NCI-H2107 (cell line): ENCODE data around the gene PPP2R5C.
"Not testable (repeated sequence)": the region's sequence is repeated elsewhere in the genome, so short reads cannot be mapped to it uniquely, and the experiment has no call there.

Experiments
- DNase-seq: peaks from one replicate; lab custom pipeline; 2025; lab: John Stamatoyannopoulos, UW

PPP2R5C gene

DNA sequence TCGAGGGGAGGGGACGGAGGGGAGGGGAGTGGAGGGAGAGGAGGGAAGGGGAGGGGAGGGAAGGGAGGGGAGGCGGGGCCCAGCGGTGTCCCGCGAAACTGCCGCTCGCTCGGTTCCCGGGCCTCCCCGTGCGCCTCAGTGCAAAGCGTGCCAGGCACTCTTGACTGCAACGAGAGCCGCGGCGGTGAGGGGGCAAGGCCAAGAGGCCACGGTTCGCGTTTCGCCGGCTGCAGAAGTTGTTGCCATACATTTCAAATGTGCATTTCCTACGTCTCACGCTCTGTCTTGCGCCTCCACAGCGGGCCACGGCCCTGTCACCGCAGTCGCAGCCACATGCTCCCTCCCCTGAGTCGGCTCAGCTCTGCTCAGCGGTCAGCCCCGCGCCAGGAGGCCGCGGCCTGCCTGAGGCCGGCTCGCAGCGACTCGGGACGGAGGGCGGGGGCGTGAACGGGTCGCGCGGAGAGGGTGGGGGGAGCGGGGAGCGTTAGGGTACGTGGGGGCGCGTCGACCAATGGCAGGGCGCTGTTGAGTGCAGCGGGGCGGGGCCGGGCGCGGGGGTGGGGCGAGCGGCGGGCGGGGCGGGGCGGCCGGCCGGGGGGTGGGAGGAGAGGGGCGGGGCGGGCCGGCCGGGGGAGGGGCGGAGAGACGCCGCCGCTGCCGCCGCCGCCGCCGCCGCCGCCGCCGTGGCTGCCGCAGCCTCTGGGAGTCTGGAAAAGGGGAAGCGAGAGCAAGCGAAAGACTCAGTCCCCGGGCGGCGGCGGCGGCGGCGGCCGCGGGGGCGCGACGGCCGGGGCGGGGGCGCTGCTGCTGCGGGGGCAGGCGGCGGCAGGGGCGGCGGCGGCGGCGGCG is at the start of gene PPP2R5C:
Gene PPP2R5C, plus strand, starts transcription at position 678 of the 849 bp plus-strand sequence. CDS start 185 bp downstream, outside the sequence.
- peak; percentile 88 for DNase-seq

DNA sequence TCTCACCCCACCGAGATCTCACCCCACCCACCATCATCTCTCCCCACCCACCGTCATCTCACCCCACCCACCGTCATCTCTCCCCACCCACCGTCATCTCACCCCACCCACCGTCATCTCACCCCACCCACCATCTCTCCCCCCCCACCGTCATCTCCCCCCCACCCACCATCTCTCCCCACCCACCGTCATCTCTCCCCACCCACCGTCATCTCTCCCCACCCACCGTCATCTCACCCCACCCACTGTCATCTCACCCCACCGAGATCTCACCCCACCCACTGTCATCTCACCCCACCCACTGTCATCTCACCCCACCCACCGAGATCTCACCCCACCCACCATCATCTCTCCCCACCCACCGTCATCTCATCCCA is 49.7 kb upstream of the PPP2R5C start:
- not testable (repeated sequence) for DNase-seq

DNA sequence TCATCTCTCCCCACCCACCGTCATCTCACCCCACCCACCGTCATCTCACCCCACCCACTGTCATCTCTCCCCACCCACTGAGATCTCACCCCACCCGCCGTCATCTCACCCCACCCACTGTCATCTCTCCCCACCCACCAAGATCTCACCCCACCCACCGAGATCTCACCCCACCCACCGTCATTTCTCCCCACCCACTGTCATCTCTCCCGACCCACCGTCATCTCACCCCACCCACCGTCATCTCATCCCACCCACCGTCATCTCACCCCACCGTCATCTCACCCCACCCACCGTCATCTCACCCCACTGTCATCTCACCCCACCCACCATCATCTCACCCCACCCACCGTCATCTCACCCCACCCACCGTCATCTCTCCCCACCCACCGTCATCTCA is 49.2 kb upstream of the PPP2R5C start:
- DNase-seq, result not testable (repeated sequence)

DNA sequence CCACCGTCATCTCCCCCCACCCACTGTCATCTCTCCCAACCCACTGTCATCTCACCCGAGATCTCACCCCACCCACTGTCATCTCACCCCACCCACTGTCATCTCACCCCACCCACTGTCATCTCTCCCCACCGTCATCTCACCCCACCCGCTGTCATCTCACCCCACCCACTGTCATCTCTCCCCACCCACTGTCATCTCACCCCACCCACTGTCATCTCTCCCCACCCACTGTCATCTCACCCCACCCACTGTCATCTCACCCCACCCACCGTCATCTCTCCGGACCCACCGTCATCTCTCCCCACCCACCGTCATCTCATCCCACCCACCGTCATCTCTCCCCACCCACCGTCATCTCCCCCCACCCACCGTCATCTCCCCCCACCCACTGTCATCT is 48.4 kb upstream of the PPP2R5C start:
- not testable (repeated sequence) for DNase-seq

DNA sequence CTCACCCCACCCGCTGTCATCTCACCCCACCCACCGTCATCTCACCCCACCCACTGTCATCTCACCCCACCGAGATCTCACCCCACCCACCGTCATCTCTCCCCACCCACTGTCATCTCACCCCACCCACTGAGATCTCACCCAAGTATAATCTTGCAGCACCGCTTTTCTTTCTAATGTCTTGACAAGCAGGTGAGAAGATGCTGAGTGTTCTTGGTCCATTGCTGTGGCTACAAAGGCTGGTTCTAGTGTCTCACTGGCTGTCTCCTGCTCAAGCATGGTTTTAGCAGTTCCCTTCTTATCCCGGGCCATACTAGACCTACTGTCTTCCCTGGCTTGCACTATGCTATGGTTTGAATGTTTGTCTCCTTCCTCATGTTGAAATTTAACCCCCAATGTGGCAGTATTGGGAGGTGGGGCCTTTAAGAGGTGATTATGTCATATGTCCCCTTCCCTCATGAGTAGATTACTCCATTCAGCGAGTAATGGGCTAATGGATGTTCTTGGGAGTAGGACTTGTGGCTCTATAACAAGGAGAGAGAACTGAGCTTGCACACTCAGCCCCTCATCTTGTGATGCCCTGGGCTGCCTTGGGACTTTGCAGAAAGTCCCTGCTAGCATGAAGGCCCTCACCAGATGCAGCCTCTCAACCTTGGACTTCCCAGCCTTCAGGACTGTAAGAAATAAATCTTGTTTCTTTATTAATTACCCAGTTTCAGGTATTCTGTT is 47.7 kb upstream of the PPP2R5C start:
- no peak for DNase-seq

DNA sequence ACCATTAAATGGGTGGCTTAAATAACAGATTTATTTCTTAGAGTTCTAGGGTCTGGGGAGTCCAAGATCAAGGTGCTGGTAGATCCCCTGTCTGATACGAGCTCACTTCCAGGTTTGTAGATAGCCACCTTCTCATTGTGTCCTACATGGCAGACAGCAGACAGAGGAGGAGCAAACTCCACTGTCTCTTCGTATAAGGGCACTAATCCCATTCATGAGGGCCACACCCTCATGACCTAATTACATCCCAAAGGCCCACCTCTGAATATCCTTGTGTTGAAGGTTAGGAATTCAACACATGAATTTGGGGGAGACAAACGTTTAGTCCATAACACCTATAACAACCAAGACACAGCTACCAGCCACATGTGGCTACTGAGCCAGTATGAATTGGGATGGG is 47.1 kb upstream of the PPP2R5C start:
- DNase-seq, result no peak

DNA sequence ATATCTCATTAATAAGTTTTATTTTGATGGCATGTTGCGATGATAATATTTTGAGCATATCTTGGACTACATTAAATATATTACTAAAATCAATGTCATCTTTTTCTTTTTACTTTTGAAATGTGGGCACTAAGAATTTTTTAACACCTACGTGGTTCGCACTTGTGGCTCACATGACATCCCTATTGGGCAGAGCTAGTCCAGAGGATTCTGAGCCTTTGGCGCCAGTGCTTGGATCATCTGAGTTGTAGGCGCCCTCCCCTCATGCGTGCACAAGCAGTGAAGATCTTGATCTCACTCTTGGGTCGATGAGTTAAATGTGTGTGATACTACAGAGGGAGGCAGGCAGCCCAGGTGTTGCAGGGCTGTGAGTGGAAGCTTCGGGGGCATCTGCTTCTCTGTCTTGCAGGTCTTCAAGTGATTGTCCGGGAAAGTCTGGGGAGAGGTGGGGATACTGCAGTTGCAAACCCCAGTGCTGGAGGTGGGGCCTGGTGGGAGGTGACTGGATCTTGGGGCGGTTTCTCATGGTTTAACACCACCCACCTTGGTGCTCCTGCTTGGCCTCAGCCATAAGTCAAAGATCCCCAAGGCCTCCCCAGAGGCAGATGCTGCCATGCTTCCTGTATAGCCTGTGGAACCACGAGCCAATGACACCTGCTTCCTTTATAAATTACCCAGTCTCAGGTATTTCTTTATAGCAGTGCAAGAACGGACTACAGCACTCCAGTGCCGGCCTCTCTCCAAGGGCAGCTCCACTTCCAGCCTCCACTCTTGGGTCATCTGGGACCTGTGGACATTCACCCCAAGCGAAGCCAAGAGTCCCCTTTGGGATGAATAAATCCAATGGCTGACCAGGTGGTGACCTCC is 46.1 kb upstream of the PPP2R5C start:
- DNase-seq, result no peak

DNA sequence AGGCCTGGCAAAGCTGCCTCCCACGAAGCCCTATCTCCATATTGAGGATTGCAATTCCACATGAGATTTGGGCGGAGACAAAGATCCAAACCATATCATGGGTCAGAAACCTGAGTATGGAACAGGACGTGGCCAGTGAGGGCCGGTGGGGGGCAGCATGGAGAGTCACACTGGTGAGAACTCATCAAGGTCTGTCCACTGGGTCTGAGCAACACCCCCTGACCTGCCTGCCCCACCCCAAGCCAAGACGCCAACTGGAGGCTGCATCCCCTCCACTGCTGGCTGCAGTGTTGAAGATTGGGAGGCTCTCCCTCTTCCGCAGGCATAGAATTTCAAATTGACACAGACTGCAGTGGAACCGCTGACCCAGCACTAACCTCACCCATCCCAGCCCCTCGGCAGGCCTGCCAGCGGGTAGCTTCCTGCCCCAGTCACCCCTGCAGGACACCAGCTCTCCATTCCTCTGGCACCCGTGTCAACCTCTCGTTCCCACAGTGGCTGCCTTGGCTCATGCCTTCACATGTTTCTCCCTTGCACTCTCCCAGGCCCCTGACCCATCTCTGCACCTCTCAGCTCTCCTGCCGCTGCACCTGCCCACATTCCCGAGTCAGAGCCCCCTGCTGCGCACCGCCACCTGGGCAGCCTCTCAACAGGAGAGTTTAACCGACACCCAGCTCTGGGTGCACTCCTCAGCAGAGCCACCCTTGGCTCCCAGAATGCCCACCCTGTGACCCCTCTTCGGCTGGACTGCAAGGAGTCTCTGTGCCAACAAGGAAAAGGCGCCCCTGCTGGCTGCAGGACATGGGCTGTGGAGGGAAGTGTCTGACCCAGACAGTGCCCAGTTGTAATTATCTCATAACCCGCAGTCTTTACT is 45.2 kb upstream of the PPP2R5C start:
- no peak for DNase-seq

DNA sequence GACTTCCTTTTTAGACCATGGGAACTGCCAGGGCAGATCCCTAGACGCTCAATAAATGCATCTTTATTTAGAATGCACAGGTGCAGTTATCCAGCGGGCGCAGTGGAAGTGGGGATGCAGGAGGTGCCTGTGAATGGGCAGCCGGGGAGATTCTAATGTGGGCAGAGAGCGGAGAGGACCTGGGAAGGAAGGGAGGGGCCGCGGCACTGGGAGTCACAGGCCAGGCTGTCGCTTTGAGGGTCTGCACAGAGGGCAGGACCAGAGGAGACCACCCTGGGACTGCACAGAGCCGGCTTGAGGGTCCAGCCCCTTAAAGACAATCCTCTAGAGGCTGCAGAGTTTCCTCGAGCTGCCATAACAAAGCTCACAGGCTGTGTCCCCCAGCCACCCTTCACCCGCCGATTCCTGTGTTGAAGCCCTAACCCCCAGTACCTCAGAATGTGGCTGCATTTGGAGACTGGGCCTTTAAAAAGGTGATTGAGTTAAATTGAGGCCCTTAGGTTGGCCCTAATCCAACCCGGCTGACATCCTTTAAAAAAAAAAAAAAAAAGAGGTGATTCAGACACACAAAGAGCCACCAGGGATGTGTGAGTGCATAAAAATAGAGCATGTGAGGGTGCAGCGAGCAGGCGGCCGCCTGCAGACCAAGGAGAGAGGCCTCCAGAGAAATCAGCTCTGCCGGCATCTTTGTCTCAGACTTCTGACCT is 44.4 kb upstream of the PPP2R5C start:
- DNase-seq, result no peak

DNA sequence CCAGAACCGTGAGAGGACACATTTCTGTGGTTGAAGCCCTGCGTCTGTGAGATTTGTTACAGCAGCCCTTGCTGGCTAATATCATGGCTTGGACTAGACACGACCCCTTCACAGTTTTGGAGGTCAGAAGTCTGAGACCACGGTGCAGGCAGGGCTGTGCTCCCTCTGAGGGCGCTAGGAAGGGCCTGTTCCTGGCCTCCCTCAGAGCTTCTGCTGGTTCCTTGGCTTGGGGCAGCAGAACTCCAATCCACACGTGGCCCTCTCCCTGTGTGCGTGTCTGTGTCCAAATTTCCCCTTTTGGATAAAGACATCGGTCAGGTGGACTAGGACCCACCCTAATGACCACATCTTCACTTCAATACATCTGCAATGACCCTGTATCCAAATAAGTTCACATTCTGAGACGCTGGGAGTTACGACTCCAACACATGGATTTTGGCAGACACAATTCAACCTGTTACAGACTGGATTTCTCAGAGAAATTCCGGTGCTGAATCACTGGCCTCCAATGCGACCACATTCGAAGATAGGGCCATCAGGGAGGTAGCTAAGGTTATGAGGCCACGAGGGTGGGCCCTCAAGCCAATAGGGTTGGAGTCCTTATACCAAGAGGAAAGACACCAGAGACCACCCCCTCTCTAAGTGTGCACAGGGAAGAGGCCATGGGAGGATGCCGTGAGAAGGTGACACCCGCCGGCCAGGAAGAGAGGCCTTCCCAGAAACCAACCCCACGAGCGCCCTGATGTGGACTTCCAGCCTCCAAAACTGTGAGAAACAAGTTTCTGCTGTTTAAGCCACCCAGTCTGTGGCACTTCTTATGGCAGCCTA is 43.6 kb upstream of the PPP2R5C start:
- DNase-seq, result no peak

DNA sequence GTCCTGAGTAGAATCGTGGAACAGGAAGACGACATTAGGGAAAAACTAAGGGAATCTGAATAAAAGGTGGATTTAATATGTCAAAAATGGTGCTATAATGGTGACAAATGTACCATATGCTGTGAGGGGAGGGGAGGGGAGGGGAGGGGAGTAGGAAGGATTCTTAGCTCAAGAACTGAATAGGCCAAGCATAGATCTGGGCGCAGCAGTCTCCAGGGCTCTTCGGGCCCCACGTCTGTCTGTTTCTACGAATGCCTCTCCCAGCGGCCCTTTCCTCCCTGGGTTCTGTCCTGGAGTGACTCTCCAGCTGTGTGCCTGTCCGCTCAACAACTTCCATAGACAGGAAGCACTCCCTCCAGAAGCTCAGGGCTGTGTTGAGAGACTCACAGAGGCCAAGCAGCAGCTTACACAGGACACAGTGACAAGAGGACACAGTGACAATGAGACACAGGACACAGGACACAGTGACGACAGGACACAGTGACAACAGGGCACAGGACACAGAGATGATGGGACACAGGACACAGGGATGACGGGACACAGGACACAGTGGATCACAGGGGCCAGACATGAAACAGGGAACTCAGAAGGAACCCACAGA is 42.4 kb upstream of the PPP2R5C start:
- DNase-seq, result no peak

DNA sequence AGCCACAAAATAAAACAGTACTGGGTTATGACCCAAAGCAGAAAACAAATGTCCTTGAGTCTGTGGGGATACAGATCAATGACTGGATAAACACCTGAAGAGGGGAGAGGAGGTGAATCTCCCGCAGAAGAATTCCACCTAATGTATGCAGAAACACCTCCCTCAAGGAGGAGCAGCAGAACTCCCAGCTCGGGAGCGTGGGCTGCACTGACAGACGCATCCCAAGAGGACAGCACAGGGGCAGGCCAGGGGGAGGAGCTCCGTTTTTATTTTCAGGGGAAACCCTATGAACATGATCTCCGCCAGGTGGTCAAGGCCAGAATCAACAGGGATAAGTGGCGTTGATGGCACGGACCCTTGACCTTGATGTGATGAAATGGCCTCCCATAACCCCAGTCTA is 41.8 kb upstream of the PPP2R5C start:
- DNase-seq, result no peak

DNA sequence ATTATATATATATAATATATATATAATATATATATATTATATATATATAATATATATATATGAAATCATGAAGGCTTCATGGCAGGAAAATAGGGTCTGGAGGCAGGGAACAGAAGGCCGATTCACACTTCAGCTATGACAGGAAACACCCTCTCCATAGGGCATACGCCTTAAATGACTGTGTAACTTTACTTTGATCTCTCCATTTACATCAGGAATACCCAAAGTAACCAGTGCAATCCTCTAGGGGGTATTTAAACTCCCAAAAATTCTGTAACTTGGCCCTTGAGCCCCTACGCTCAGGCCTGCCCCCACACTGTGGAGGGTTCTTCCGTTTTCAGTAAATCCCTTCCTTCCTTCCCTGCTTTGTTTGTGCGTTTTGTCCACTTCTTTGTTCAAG is 40.4 kb upstream of the PPP2R5C start:
- DNase-seq, result no peak

DNA sequence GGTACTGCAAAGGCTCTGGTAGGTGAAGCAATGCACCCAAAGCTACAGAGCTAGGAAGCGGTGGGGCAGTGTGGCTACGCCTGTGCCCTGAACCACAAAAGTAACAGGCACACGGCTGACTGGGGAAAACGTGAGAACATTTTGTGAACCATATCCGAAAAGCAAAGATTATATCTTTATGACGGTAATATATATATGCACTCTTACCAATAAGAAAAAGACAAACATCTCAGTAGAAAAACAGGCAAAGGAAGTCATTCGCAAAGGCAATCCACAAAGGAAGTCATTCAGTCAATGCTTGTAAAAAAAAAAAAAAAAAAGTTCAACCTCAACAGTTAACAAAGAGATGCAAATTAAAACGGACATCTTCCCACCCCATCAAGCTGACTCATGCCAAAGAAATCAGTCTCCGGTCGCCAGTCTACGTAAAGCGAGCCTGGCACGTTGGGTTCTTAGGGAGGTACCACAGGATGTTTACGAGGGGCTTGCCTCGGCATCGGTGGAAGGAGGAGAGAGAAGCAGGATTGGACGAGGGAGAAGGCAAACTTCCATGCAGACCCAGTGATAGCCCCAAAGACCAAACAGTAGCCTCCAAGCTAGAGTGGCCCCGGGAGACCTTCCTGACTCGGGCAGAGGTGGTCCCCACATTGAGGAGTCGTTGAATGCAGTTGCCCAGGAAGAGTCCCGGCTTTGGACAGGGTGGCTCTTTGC is 39.4 kb upstream of the PPP2R5C start:
- DNase-seq, result no peak

DNA sequence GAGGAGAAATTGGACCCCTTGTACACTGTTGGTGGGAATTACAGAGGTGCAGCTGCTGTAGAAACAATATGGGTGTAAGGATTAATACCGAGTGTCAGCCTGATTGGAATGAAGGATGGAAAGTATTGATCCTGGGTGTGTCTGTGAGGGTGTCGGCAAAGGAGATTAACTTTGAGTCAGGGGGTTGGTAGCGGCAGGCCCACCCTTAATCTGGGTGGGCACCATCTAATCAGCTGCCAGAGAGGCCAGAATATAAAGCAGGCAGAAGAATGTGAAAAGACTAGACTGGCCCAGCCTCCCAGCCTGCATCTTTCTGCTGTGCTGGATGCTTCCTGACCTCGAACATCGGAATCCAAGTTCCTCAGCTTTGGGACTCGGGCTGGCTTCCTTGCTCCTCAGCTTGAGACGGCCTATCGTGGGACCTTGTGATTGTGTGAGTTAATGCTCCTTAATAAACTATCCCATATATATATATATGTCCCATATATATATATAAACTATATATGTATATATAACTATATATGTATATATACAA is 38.4 kb upstream of the PPP2R5C start:
- DNase-seq, result no peak

DNA sequence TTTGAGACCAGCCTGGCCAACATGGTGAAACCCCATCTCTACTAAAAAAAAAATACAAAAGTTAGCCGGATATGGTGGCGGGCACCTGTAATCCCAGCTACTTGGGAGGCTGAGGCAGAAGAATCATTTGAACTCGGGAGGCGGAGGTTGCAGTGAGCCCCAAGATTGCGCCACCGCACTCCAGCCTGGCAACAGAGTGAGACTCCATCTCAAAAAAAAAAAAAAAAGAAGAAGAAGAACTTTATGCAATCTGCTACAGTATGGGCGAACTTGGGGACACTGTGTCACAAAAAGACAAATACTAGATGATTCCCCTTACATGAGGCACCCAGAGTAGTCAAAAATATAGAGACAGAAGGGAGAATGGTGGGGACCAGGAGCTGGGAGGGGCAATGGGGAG is 35.9 kb upstream of the PPP2R5C start:
- DNase-seq, result not testable (repeated sequence)

DNA sequence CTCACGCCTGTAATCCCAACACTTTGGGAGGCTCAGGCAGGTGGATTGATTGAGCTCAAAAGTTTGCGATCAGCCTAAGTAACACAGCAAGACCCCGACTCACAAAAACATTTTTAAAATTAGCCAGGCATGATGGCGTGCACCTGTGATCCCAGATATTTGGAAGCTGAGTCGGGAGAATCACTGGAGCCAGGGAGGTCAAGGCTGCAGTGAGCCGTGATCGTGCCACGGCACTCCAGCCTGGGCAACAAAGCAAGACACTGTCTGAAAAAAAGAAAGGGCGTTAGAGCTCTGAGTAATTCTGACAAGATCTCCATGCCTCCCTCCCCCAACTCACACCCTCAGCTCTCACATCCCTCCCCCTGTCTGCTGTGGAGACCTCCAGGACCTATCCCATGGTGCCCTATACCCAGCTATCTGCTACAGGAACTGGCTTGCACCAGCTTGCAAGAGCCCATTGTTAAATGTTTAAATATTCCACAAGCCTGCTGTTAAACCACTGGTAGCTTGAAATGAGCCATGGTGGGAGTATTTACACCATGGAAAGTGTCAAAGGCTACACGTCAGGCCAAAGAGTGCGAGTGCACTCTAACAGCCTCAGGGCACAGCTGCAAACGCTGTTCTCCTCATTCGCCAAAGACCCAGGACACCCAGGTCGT is 35.1 kb upstream of the PPP2R5C start:
- DNase-seq, result no peak

DNA sequence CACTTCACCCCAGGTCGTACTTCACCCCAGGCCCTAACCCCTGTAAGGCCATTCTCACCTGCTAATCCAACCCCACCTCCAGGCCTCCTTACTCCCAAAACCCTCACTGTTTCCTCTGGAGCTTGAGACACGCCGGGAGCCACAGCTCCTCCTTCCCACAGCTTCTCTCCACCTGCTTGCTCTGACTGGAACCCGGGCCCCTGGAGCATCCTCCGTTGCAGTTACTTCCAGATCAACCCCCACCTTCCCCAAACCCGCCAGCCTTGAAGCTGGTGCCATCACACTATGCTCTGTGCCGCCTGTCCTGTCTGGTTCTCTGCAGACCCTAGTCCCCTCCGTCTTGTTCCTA is 34.6 kb upstream of the PPP2R5C start:
- DNase-seq, result no peak
